Neural crest cell (in vitro differentiated cells): Measurements from ENCODE around the gene ERICH3. TPM values are rescaled to one million over a fixed set of nuclear protein-coding genes. Genes with fewer than 3 reads are reported as not detected.

Source experiments
- DNase-seq: peaks from one replicate; pipeline ENCODE4 v3.0.0; 2021; ENCODE audit warnings: low read depth, mixed read lengths, low spot score
- H3K27ac Mint-ChIP-seq: one replicate; pipeline ENCODE4 v1.8.0; 2021; ENCODE audit warnings: mild to moderate bottlenecking, mixed read lengths; ENCODE audit not compliant: unreplicated experiment
- H3K27me3 Mint-ChIP-seq: 2 replicates; pipeline ENCODE4 v1.8.0; 2021; ENCODE audit warnings: low read depth, mild to moderate bottlenecking, mixed read lengths
- H3K36me3 Mint-ChIP-seq: 2 replicates; pipeline ENCODE4 v1.8.0; 2021; ENCODE audit warnings: low read depth, mild to moderate bottlenecking, mixed read lengths
- H3K4me1 Mint-ChIP-seq: 2 replicates; pipeline ENCODE4 v1.8.0; 2021; ENCODE audit warnings: mixed read lengths
- H3K4me3 Mint-ChIP-seq: one replicate; pipeline ENCODE4 v1.8.0; 2021; ENCODE audit warnings: mild to moderate bottlenecking, mixed read lengths
- H3K9me3 Mint-ChIP-seq: 2 replicates; pipeline ENCODE4 v1.8.0; 2021; ENCODE audit warnings: mixed read lengths
- total RNA-seq: library from RNA; stranded (reverse); gene quantifications from 2 replicates; pipeline ENCODE4 v1.2.1, GENCODE V29; 2021
- TF ChIP-seq, protein P1 (sequence below): fragments of 200-600 bp; sonication (generic); conservative IDR thresholded peaks from 2 replicates; pipeline ENCODE4 v1.5.0; 2021; ENCODE audit warnings: antibody characterized with exemption, mild to moderate bottlenecking

ERICH3 gene
- total RNA-seq, 1 donor from 2014 or later = not detected

DNA sequence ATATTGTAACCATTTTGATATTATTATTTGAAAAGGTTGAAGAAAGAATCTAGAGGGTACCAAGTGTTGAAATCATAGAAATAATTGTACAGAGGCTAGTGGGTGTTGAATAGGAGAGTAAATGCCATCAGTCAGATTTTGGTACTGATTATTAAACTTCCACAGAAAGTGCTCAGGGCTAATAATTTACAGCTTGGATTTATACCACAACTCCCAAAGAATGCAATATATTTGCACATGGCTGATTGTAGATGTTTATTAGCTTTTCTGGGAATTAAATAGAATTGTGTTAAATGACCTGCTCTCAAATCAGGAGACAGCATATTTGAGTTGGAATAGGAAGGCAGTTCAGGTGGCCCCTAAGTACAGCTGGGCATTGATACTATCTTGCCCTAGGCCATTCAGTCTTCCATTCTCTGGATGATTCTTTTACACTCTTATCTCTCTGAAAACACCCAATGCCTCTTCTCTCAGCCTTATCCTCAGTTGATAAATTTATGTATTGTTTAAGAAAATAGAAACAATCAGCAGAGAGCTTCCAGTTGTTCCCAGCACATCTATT is 63.7 kb downstream of the ERICH3 start:
- Mint-ChIP-seq H3K4me3 (no peak overlapping the region), H3K27ac (no peak overlapping the region), H3K9me3 (no peaks in the 10 kb centered on the region), H3K4me1 (no peaks in the 10 kb centered on the region), H3K36me3 (no peaks in the 10 kb centered on the region), H3K27me3 (no peaks in the 10 kb centered on the region)
- TF ChIP-seq, protein P1, sequence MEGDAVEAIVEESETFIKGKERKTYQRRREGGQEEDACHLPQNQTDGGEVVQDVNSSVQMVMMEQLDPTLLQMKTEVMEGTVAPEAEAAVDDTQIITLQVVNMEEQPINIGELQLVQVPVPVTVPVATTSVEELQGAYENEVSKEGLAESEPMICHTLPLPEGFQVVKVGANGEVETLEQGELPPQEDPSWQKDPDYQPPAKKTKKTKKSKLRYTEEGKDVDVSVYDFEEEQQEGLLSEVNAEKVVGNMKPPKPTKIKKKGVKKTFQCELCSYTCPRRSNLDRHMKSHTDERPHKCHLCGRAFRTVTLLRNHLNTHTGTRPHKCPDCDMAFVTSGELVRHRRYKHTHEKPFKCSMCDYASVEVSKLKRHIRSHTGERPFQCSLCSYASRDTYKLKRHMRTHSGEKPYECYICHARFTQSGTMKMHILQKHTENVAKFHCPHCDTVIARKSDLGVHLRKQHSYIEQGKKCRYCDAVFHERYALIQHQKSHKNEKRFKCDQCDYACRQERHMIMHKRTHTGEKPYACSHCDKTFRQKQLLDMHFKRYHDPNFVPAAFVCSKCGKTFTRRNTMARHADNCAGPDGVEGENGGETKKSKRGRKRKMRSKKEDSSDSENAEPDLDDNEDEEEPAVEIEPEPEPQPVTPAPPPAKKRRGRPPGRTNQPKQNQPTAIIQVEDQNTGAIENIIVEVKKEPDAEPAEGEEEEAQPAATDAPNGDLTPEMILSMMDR = no peak
- no peak for DNase-seq

DNA sequence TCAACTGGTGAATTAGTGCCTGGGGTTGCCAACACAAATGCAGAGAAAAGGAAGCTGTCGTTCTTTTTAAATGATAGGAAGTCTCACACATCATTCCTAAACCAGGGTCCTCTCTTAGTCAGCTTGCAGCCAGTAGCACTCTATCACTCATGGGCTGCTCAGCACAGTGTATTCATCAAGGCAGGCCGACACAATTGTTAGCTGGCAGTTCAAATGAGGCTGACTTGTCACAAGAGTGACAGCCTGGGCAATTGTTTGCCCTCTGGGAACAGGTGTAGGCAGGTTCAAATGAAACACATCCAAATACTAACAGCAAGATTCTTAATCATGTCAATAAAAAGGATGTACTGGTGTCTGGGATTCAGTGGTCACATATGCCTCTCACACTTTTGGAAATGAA is 76.9 kb downstream of the ERICH3 start:
- TF ChIP-seq, protein P1 = no peak
- Mint-ChIP-seq H3K27me3 (peaks cover 2% of the 10 kb centered on the region), H3K9me3 (no peaks in the 10 kb centered on the region), H3K27ac (no peak overlapping the region), H3K36me3 (no peaks in the 10 kb centered on the region), H3K4me1 (peaks cover 4% of the 10 kb centered on the region), H3K4me3 (no peak overlapping the region)
- DNase-seq = no peak

DNA sequence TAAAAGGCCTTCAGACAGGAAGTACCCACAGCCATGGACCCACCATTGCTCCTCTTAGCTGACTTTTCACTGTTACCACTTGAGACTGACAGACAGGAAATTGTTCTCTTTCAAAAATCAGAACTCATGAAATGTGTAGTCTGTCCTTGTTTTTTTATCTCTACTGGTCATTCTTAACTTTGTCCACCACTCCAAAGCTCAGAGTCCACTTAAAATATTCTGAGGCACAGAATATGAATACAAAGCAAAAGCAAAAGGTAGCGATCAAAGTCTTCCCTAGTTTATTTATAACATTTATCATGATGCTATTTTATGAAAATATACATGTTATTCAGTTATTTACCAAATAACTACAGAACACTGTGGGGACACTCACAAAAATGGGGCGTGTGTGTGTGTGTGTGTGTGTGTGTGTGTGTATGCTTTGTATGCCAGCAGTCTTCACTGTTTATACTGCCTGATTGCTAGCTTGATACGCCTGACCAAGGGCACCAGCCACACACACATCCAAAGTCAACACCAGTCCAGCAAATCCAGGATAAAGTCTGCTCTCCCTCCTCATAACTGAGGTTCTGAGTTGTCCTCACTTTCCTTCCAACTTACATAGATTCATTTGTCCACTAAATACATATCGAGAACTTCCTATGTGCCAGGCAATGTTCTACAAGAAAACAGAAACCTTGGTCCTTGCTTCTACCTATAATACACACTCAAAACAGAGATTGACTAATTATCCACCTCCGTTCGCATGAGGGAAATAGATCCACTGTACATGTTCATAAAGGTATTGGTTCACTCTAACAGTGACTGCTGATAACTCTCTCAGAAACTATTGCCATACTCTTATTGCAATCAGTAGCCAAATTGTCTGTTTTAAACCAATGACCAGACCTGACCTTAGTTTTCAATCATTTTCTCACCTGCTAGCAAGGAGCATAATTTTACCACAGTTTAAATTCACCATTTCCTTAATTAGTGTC is 79.4 kb downstream of the ERICH3 start:
- TF ChIP-seq, protein P1 = no peak
- Mint-ChIP-seq H3K36me3 (no peaks in the 10 kb centered on the region), H3K27ac (no peak overlapping the region), H3K4me3 (no peak overlapping the region), H3K27me3 (no peaks in the 10 kb centered on the region), H3K4me1 (peaks cover 4% of the 10 kb centered on the region), H3K9me3 (no peaks in the 10 kb centered on the region)
- no peak for DNase-seq

DNA sequence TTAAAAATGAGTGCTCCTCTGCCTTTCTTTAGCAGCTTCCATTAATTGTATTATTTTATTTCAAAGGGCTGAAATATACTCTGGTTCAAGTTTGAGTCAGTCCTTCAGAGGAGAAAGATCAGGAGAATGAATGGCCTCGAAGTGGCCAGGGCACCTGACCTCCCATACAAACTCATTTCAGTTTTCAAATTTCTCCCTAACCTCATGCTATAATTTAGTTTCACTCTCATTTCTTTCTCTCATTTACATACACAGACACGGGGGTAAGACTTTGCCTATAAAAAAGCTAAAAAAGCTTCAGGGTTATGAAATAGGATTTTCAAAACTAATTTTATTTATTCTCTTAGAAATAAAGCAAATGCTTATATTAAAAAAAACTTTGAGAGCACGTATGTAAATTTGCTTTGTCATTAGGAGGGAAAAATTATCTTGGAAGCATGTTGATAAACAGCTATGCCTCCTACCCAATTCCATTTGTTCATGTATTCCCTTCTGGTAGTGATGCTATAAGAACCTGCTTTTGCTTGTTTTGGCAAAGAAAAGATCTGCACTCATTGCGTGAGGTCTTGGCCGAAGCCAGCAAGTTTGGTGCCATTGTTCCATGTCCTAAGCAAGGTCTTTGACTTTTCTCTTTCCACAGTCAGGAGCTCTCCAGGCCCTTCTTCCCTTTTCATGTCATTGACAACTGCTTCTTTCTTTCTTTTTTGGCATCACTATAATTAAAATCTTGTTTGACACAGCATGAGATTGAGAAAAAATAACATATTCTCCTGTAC is 80.8 kb downstream of the ERICH3 start:
- Mint-ChIP-seq H3K4me3 (no peak overlapping the region), H3K4me1 (peaks cover 4% of the 10 kb centered on the region), H3K9me3 (no peaks in the 10 kb centered on the region), H3K27ac (no peak overlapping the region), H3K27me3 (no peaks in the 10 kb centered on the region), H3K36me3 (no peaks in the 10 kb centered on the region)
- TF ChIP-seq, protein P1 = no peak
- DNase-seq = no peak

DNA sequence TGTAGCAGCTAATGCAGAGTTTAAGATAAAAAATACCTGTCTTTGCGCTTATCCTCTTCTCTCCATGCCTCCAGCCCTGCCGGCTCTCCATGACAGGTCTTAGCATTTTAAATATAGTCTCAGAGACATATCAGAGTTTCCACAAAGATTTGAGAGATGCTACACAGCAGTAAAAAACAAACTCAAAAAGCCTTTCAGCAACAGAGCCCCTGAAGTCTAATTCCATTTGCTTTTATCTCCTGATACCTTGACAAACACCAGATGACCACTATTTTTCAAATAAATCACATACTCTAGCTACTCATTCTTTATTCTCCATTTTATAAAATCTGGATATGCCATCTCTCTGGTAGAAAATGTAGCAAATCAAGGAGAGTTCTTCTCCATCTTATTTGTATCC is 81.6 kb downstream of the ERICH3 start:
- Mint-ChIP-seq H3K36me3 (no peaks in the 10 kb centered on the region), H3K27me3 (no peaks in the 10 kb centered on the region), H3K9me3 (no peaks in the 10 kb centered on the region), H3K27ac (no peak overlapping the region), H3K4me3 (no peak overlapping the region), H3K4me1 (peaks cover 4% of the 10 kb centered on the region)
- TF ChIP-seq, protein P1 = no peak
- no peak for DNase-seq
